CD4-positive, alpha-beta T cell treated with Interleukin-6 for 4 hours (primary cell): ENCODE data around the gene TTYH3.
"Not testable (repeated sequence)": the region's sequence is repeated elsewhere in the genome, so short reads cannot be mapped to it uniquely, and the experiment has no call there.

ENCODE experiments used
- DNase-seq: peaks from one replicate; pipeline ENCODE4 v3.0.0-alpha.2; 2020; ENCODE audit warnings: mixed read lengths

The TTYH3 gene

GRCh38 chr7:2689951-2690705, 58.3 kb downstream of the TTYH3 start:
- DNase-seq, result no peak

- no peak for DNase-seq
Measured at GRCh38 chr7:2691011-2691707, 59.4 kb downstream of the TTYH3 start.

- not testable (repeated sequence) for DNase-seq
Measured at GRCh38 chr7:2691932-2692439, 60.2 kb downstream of the TTYH3 start.

GRCh38 chr7:2692543-2692942, 60.8 kb downstream of the TTYH3 start:
- no peak for DNase-seq

- not testable (repeated sequence) for DNase-seq
Measured at GRCh38 chr7:2693420-2694121, 61.8 kb downstream of the TTYH3 start.

GRCh38 chr7:2694122-2694436, 62.3 kb downstream of the TTYH3 start:
- not testable (repeated sequence) for DNase-seq

- DNase-seq, result peak; percentile 85
Measured at GRCh38 chr7:2698581-2699288, 66.9 kb downstream of the TTYH3 start.

- DNase-seq, result no peak
Measured at GRCh38 chr7:2699289-2699620, 67.5 kb downstream of the TTYH3 start.

- no peak for DNase-seq
Measured at GRCh38 chr7:2700141-2700850, 68.5 kb downstream of the TTYH3 start.

GRCh38 chr7:2701424-2701823, 69.6 kb downstream of the TTYH3 start:
- no peak for DNase-seq

GRCh38 chr7:2701832-2702593, 70.2 kb downstream of the TTYH3 start:
- no peak for DNase-seq

GRCh38 chr7:2702594-2702957, 70.8 kb downstream of the TTYH3 start:
- no peak for DNase-seq

- DNase-seq, result no peak
Measured at GRCh38 chr7:2705371-2706096, 73.7 kb downstream of the TTYH3 start.

- no peak for DNase-seq
Measured at GRCh38 chr7:2706685-2707126, 74.9 kb downstream of the TTYH3 start.

- no peak for DNase-seq
Measured at GRCh38 chr7:2707481-2707880, 75.7 kb downstream of the TTYH3 start.

- no peak for DNase-seq
Measured at GRCh38 chr7:2708041-2708440, 76.3 kb downstream of the TTYH3 start.

GRCh38 chr7:2708547-2709310, 76.9 kb downstream of the TTYH3 start:
- DNase-seq, result no peak

GRCh38 chr7:2709553-2710285, 77.9 kb downstream of the TTYH3 start:
- DNase-seq, result peak; percentile 86

- peak; percentile 57 for DNase-seq
Measured at GRCh38 chr7:2710286-2710655, 78.5 kb downstream of the TTYH3 start.
